Sigmoid colon (tissue), 4 donors: ENCODE results near the gene KBTBD6.

Source experiments
- POLR2A ChIP-seq, 2 donors: fragments of 450-650 bp; IDR thresholded peaks; one replicate each; pipeline ENCODE4 v1.6.1; 2016; ENCODE audit warnings: antibody characterized with exemption in 2 of 2, mild to moderate bottlenecking in 2 of 2, moderate library complexity in 2 of 2
- POLR2AphosphoS5 ChIP-seq, 4 donors: sonication (generic); formaldehyde crosslinking; IDR thresholded peaks; one replicate each; pipeline ENCODE4 v1.6.1; 2017; ENCODE audit warnings: antibody characterized with exemption in 4 of 4

GRCh38 chr13:41079725-41080124 is 52.9 kb downstream of the KBTBD6 start:
- TF ChIP-seq POLR2A (IDR thresholded peaks at IDR 0.05) (no peak), POLR2AphosphoS5 (IDR thresholded peaks at IDR 0.05) (no peak)
